Transverse colon (tissue), 4 donors: ENCODE measurements around the gene ALDH3A2. TPM values are rescaled to one million over a fixed set of nuclear protein-coding genes. Genes with fewer than 3 reads are reported as not detected.

Experiments
- DNase-seq: peaks from one replicate; pipeline ENCODE4 v3.0.0-alpha.2; 2019
- H3K27ac ChIP-seq, 4 donors: fragments of 200-600 bp; sonication (generic); 2 replicates each; pipeline ENCODE4 v1.5.1; 2016 to 2018; ENCODE audit warnings: inconsistent platforms in 4 of 4
- H3K27me3 ChIP-seq: fragments of 200-600 bp; sonication (generic); 2 replicates; pipeline ENCODE4 v1.5.1; 2017; ENCODE audit warnings: inconsistent platforms
- H3K36me3 ChIP-seq, 4 donors: fragments of 200-600 bp; sonication (generic); 2 replicates each; pipeline ENCODE4 v1.5.1; 2017 to 2019; ENCODE audit warnings: inconsistent platforms in 4 of 4
- H3K4me1 ChIP-seq, 4 donors: fragments of 200-600 bp; sonication (generic); 2 replicates each; pipeline ENCODE4 v1.5.1; 2017 to 2020; ENCODE audit warnings: inconsistent platforms in 4 of 4
- H3K4me3 ChIP-seq, 4 donors: fragments of 200-600 bp; sonication (generic); 1 replicate in 1 of 4; 2 replicates in 3 of 4; pipeline versions ENCODE4 v1.5.1 to v1.6.1; 2017 to 2019; ENCODE audit warnings: inconsistent platforms in 4 of 4
- H3K9me3 ChIP-seq, 2 donors: fragments of 200-600 bp; sonication (generic); 2 replicates each; pipeline ENCODE4 v1.5.1; 2017 to 2019; ENCODE audit warnings: inconsistent platforms in 2 of 2
- CTCF ChIP-seq, 5 experiments: fragments of 200-600 bp in 3 of 5; fragments of 450-650 bp in 2 of 5; sonication (generic) in 3 of 5; IDR thresholded peaks; 1 replicate in 2 of 5; 2 replicates in 3 of 5; pipeline ENCODE4 v1.5.1; 2016 to 2017; ENCODE audit warnings: antibody characterized with exemption in 5 of 5, inconsistent platforms in 3 of 5, mild to moderate bottlenecking in 2 of 5, moderate library complexity in 1 of 5
- EP300 ChIP-seq: sonication (generic); formaldehyde crosslinking; IDR thresholded peaks from one replicate; pipeline ENCODE4 v1.6.1; 2017; ENCODE audit warnings: antibody characterized with exemption, low read depth
- POLR2A ChIP-seq: fragments of 450-650 bp; IDR thresholded peaks from one replicate; pipeline ENCODE4 v1.6.1; 2016; ENCODE audit warnings: antibody characterized with exemption, mild to moderate bottlenecking, moderate library complexity
- POLR2AphosphoS5 ChIP-seq, 3 donors: sonication (generic); formaldehyde crosslinking; IDR thresholded peaks; one replicate each; pipeline ENCODE4 v1.6.1; 2016; ENCODE audit warnings: antibody characterized with exemption in 3 of 3
- WGBS, 2 donors: methylation state at CpG; one replicate each; pipeline ENCODE4 v1.1.5; 2018; ENCODE audit warnings: low coverage in 1 of 2; 5-methylcytosine and 5-hydroxymethylcytosine counted together
- in situ Hi-C, 4 donors: fragments of 200-750 bp; cut with MboI; loops; one replicate each; pipeline versions ENCODE4 v1.15.0 to v1.15.1; 2017; ENCODE audit warnings: low sequenced_read_pairs in 3 of 4, low pct_ligation_motif_present in 1 of 4, low pct_unique_long_range_greater_than_20kb in 1 of 4
- intact Hi-C: fragments of 100-400 bp; cut with DNase I; formaldehyde crosslinking; loops from one replicate; pipeline ENCODE4 v1.15.1; 2023; ENCODE audit warnings: low total_unique reads
- total RNA-seq, 4 donors: library from RNA; depleted of rRNA; stranded (reverse); fragments of >200 nt; gene quantifications; one replicate each; pipeline ENCODE4 v1.1.0, GENCODE V29; 2016

Gene ALDH3A2
- total RNA-seq, 4 donors from 2014 or later = 44.5 to 199 (median 119) TPM

GRCh38 chr17:19645734-19646201, 2.8 kb upstream of the ALDH3A2 start:
- WGBS, 2 donors = 22 to 23% methylated on average over 4 of the region's 4 CpGs
- no peaks in the 10 kb centered on the region for H3K27me3 ChIP-seq
- intact Hi-C loops = loop anchor here (5.0 to 10.0 kb wide), 3 partner anchors 82 to 131 kb away; partner anchors contain the start of gene ALDH3A1
- peaks cover 14 to 38% (median 28%) of the 10 kb centered on the region in 4 donors for H3K4me1 ChIP-seq
- H3K9me3 ChIP-seq = no peaks in the 10 kb centered on the region
- H3K4me3 ChIP-seq = no peak overlapping the region
- peak; percentile 70 for DNase-seq
- peak overlapping the region in 1 of 4 donors; percentile 11 for H3K27ac ChIP-seq
- TF ChIP-seq CTCF (IDR thresholded peaks at IDR 0.05) = peak; percentile 60 to 70 (median 63)
- TF ChIP-seq POLR2AphosphoS5 (IDR thresholded peaks at IDR 0.05) = no peak
- in situ Hi-C loops = loop anchor here in 2 of 4 donors (10.0 to 25.0 kb wide), 3 partner anchors 131 to 283 kb away; partner anchors contain the start of gene B9D1 (in 1 of the 2)
- H3K36me3 ChIP-seq = no peaks in the 10 kb centered on the region

GRCh38 chr17:19646788-19647696, 1.5 kb upstream of the ALDH3A2 start:
- no peak for DNase-seq

GRCh38 chr17:19647697-19648474, 665 bp upstream of the ALDH3A2 start:
- H3K27ac ChIP-seq = peak overlapping the region; percentile 90 to 98 (median 96)
- TF ChIP-seq POLR2A (no peak), POLR2AphosphoS5 (IDR thresholded peaks at IDR 0.05) (no peak), CTCF (IDR thresholded peaks at IDR 0.05) (no peak), EP300 (no peak)
- no peaks in the 10 kb centered on the region for H3K9me3 ChIP-seq
- peak; percentile 65 for DNase-seq
- no peaks in the 10 kb centered on the region for H3K27me3 ChIP-seq
- no peaks in the 10 kb centered on the region for H3K36me3 ChIP-seq
- peaks cover 14 to 60% (median 48%) of the 10 kb centered on the region in 4 donors for H3K4me1 ChIP-seq
- H3K4me3 ChIP-seq = peak overlapping the region; percentile 49 to 88 (median 79)
- in situ Hi-C loops (loop anchor here in 2 of 4 donors (10.0 to 25.0 kb wide), 3 partner anchors 133 to 286 kb away; partner anchors contain the start of gene B9D1 (in 1 of the 2)), intact Hi-C loops (loop anchor here (5.0 to 10.0 kb wide), 3 partner anchors 79 to 133 kb away; partner anchors contain the start of gene ALDH3A1)
- WGBS, 2 donors = 2 to 4% methylated on average over 9 to 37 of the region's 37 CpGs

More at GRCh38 chr17:19646788-19647696, 1.5 kb upstream of the ALDH3A2 start:
- Histone ChIP-seq H3K4me3 (peak overlapping the region in 3 of 4 donors; percentile 49 to 81 (median 77)), H3K4me1 (peaks cover 14 to 51% (median 41%) of the 10 kb centered on the region in 4 donors), H3K9me3 (no peaks in the 10 kb centered on the region), H3K36me3 (no peaks in the 10 kb centered on the region), H3K27me3 (no peaks in the 10 kb centered on the region), H3K27ac (peak overlapping the region; percentile 90 to 98 (median 96))
- intact Hi-C loops = loop anchor here (5.0 to 10.0 kb wide), 3 partner anchors 80 to 132 kb away; partner anchors contain the start of gene ALDH3A1
- in situ Hi-C loops = loop anchor here in 2 of 4 donors (10.0 to 25.0 kb wide), 3 partner anchors 132 to 285 kb away; partner anchors contain the start of gene B9D1 (in 1 of the 2)
- no peak for TF ChIP-seq POLR2A
- no peak for TF ChIP-seq POLR2AphosphoS5 (IDR thresholded peaks at IDR 0.05)
- TF ChIP-seq EP300 = no peak
- TF ChIP-seq CTCF (IDR thresholded peaks at IDR 0.05) = no peak
- 76 to 83% methylated on average over 2 to 4 of the region's 4 CpGs for WGBS, 2 donors
